ENCODE data around the gene TLCD2. TPM values are rescaled to one million over a fixed set of nuclear protein-coding genes. Genes with fewer than 3 reads are reported as not detected.

TLCD2 gene
- total and polyA plus RNA-seq, 2 of the 13 experiments (the other 11 are each of a cell fraction or from before 2014, with no cell fraction given), result 0.90 to 1.1 TPM

- 0 out of 2 replicates have a peak, but pooled peaks have one; percentile 10 for TF ChIP-seq AHDC1 (CRISPR knock-in tag; IDR thresholded peaks at IDR 0.05; ENCODE audit: borderline replicate concordance)
- TF ChIP-seq TCF7 (IDR thresholded peaks at IDR 0.05; ENCODE audit: low read depth), result no peak
- no peak for TF ChIP-seq HNF4G (IDR thresholded peaks at IDR 0.05; ENCODE audit: borderline replicate concordance, low read depth, low read length)
- TF ChIP-seq HNF4G (CRISPR knock-in tag; IDR thresholded peaks at IDR 0.05; ENCODE audit: borderline replicate concordance, low read depth), result no peak
- TF ChIP-seq ZEB1 (IDR thresholded peaks at IDR 0.05; ENCODE audit: insufficient replicate concordance, low read depth), result no peak
- 0 out of 2 replicates have a peak, but pooled peaks have one; percentile 49 for TF ChIP-seq ZNF589 (CRISPR knock-in tag; conservative IDR thresholded peaks at IDR 0.05)
- no peak for TF ChIP-seq SIN3A (IDR thresholded peaks at IDR 0.05; ENCODE audit: borderline replicate concordance, low read depth, low read length)
- no peak for TF ChIP-seq ZNF383 (CRISPR knock-in tag; IDR thresholded peaks at IDR 0.05; ENCODE audit: borderline replicate concordance)
- TF ChIP-seq ZNF510 (CRISPR knock-in tag; IDR thresholded peaks at IDR 0.05; ENCODE audit: low read depth), result 0 out of 2 replicates have a peak, but pooled peaks have one; percentile 4
- no peak for TF ChIP-seq KDM5A (IDR thresholded peaks at IDR 0.05; ENCODE audit: borderline replicate concordance, low read length)
- TF ChIP-seq TBX2 (CRISPR knock-in tag; IDR thresholded peaks at IDR 0.05; ENCODE audit: borderline replicate concordance), result no peak
- TF ChIP-seq SNAPC2 (CRISPR knock-in tag; IDR thresholded peaks at IDR 0.05), result 0 out of 2 replicates have a peak, but pooled peaks have one; percentile 26
These were observed 5.6 kb upstream of the TLCD2 start (continued) for GRCh38 chr17:1715803-1716075.

Data from HepG2 (cell line).